Breast epithelium (tissue), 4 donors: Measurements from ENCODE around the gene ITPR3. TPM values are rescaled to one million over a fixed set of nuclear protein-coding genes. Genes with fewer than 3 reads are reported as not detected.
"Not testable (repeated sequence)": the region's sequence is repeated elsewhere in the genome, so short reads cannot be mapped to it uniquely, and the experiment has no call there.

Source experiments
- DNase-seq, 2 donors: peaks; one replicate each; pipeline ENCODE4 v3.0.0-alpha.2; 2019; ENCODE audit warnings: low spot score in 2 of 2
- H3K27ac ChIP-seq, 2 donors: fragments of 200-600 bp; sonication (generic) in 1 of 2; one replicate each; pipeline ENCODE4 v1.5.1; 2016 to 2019; ENCODE audit warnings: mild to moderate bottlenecking in 1 of 2
- H3K27me3 ChIP-seq, 2 donors: fragments of 200-600 bp; sonication (generic) in 1 of 2; one replicate each; pipeline versions ENCODE4 v1.5.1 to v1.6.0; 2017 to 2019; ENCODE audit warnings: control low read depth in 1 of 2, mild to moderate bottlenecking in 1 of 2
- H3K36me3 ChIP-seq: fragments of 200-600 bp; one replicate; pipeline ENCODE4 v1.5.1; 2019
- H3K4me1 ChIP-seq, 2 donors: fragments of 200-600 bp; sonication (generic); one replicate each; pipeline ENCODE4 v1.5.1; 2016 to 2019; ENCODE audit warnings: control low read depth in 1 of 2
- H3K4me3 ChIP-seq, 3 donors: fragments of 200-600 bp; sonication (generic); 1 replicate in 2 of 3; 2 replicates in 1 of 3; pipeline ENCODE4 v1.5.1; 2016 to 2019; ENCODE audit warnings: mild to moderate bottlenecking in 3 of 3, moderate library complexity in 2 of 3
- H3K9me3 ChIP-seq, 2 donors: fragments of 200-600 bp; sonication (generic) in 1 of 2; one replicate each; pipeline ENCODE4 v1.5.1; 2016 to 2019; ENCODE audit warnings: control low read depth in 1 of 2
- POLR2A ChIP-seq: fragments of 450-650 bp; IDR thresholded peaks from one replicate; pipeline ENCODE4 v1.6.1; 2016; ENCODE audit warnings: antibody characterized with exemption, mild to moderate bottlenecking, moderate library complexity
- POLR2AphosphoS5 ChIP-seq, 3 donors: sonication (generic); formaldehyde crosslinking; IDR thresholded peaks; one replicate each; pipeline ENCODE4 v1.6.1; 2017; ENCODE audit warnings: antibody characterized with exemption in 3 of 3
- intact Hi-C: fragments of 100-400 bp; cut with DNase I; formaldehyde crosslinking; loops from one replicate; pipeline ENCODE4 v1.15.1; 2023; ENCODE audit warnings: low total_unique reads
- total RNA-seq, 3 donors: library from RNA; depleted of rRNA; stranded (reverse); fragments of >200 nt; gene quantifications; one replicate each; pipeline ENCODE4 v1.1.0, GENCODE V29; 2016
- TF ChIP-seq, protein P1 (sequence below), 3 donors: fragments of 450-650 bp; IDR thresholded peaks; one replicate each; pipeline ENCODE4 v1.5.1; 2016 to 2017; ENCODE audit warnings: antibody characterized with exemption in 3 of 3, mild to moderate bottlenecking in 3 of 3, moderate library complexity in 3 of 3

Gene ITPR3
- total RNA-seq, 3 donors from 2014 or later = 18.4 to 40.0 (median 27.7) TPM

DNA sequence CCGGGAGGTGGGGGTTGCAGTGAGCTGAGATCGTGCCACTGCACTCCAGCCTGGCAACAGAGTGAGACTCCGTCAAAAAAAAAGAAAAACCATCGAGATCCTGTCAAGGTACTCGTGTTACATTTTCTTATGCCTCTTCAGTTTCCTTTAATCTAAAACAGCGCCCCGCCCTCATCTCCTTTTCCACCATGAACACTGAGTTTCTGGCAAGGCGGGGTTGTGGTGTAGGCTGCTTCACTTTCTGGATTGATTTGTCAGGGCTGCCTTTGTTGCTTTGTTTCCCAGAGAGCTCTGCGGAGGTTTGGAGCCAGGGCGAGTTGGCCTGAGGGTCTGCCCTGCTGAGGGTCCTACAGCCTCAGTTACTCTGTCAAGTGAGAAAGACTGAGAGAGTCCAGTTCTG is 8.9 kb downstream of the ITPR3 start:
- no peak overlapping the region for H3K27ac ChIP-seq
- no peaks in the 10 kb centered on the region for H3K9me3 ChIP-seq
- no peak for DNase-seq

DNA sequence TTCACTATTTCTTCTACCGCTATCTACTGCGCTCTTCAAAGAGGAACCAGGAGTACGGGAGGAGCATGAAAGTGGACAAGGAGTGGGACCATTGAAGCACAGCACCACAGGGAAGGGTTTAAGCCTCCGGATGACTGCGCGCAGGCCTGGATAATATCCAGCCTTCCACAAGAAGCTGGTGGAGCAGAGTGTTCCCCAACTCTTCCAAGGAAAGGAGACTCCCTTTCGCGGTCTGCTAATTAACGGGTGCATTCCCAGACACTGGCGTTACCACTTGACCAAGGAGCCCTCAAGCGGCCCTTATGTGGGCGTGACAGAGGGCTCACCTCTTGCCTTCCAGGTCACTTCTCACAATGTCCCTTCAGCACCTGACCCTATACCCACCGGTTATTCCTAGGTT is 10.4 kb downstream of the ITPR3 start:
- H3K4me1 ChIP-seq, DNase-seq, H3K27ac ChIP-seq, H3K27me3 ChIP-seq, H3K9me3 ChIP-seq, H3K36me3 ChIP-seq, H3K4me3 ChIP-seq, intact Hi-C loops: not testable (repeated sequence)

More for the DNA sequence above, 8.9 kb downstream of the ITPR3 start:
- H3K27me3 ChIP-seq = no peaks in the 10 kb centered on the region
- no peak overlapping the region for H3K4me3 ChIP-seq
- TF ChIP-seq POLR2A = no peak
- TF ChIP-seq, protein P1, sequence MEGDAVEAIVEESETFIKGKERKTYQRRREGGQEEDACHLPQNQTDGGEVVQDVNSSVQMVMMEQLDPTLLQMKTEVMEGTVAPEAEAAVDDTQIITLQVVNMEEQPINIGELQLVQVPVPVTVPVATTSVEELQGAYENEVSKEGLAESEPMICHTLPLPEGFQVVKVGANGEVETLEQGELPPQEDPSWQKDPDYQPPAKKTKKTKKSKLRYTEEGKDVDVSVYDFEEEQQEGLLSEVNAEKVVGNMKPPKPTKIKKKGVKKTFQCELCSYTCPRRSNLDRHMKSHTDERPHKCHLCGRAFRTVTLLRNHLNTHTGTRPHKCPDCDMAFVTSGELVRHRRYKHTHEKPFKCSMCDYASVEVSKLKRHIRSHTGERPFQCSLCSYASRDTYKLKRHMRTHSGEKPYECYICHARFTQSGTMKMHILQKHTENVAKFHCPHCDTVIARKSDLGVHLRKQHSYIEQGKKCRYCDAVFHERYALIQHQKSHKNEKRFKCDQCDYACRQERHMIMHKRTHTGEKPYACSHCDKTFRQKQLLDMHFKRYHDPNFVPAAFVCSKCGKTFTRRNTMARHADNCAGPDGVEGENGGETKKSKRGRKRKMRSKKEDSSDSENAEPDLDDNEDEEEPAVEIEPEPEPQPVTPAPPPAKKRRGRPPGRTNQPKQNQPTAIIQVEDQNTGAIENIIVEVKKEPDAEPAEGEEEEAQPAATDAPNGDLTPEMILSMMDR (IDR thresholded peaks at IDR 0.05) = no peak
- TF ChIP-seq POLR2AphosphoS5 (IDR thresholded peaks at IDR 0.05) = no peak
- peaks cover 4 to 6% of the 10 kb centered on the region in 2 donors for H3K4me1 ChIP-seq
- intact Hi-C loops = no loop called here
- no peaks in the 10 kb centered on the region for H3K36me3 ChIP-seq

DNA sequence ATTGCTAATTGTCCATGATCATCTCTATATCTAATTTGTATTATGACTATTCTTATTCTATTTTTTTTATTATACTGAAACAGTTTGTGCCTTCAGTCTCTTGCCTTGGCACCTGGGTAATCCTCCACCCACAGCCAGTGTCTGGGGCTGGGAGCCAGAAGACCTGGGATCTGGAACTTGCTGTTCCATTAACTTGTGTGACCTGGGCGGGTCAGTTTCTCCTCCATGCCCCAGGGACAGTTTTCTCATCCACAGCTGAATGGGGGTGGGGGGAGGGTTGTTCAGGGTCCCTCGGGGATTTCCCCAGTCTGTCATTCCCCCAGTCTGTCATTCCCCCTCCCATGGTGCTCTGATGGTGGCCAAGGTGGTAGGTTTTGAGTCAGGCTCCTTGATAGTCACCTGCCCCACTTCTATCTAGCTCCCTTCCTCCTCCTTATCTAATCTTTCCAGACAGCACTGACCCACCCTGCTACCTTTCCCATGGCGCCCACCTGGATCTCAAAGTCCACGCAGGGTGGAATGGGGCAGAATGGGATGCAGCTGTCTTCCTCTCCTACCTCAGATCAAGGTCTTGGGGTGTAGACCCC is 10.9 kb downstream of the ITPR3 start:
- Histone ChIP-seq H3K4me3 (no peak overlapping the region), H3K36me3 (no peaks in the 10 kb centered on the region), H3K27ac (peak overlapping the region; percentile 36 to 41), H3K27me3 (no peaks in the 10 kb centered on the region), H3K4me1 (peaks cover 4 to 6% of the 10 kb centered on the region in 2 donors), H3K9me3 (no peaks in the 10 kb centered on the region)
- no peak for TF ChIP-seq POLR2AphosphoS5 (IDR thresholded peaks at IDR 0.05)
- intact Hi-C loops = no loop called here
- no peak for DNase-seq

DNA sequence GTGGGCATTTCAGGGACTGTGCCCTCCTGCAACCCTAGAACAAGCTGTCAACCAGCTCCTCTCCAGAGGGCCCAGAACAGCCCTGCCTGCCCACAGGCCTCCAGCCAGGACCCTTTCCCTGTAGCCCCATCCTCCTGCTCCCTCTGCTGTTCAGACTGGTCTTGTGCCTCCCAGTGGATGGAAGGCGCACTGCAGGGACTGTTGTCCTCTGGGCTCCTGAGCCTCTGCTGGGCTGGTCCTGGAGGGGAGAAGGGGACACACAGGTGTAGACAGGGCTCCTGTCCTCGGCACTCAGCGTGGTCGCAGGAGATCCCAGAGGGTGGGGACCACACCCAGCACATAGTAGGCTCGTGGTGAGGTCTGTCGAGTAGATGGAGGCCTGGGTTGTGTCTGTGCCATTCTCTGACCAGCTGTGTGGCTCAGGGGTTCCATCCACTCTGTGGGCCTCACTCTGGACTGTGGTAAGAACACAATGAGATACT is 11.5 kb downstream of the ITPR3 start:
- peak overlapping the region; percentile 35 to 72 (median 53) for H3K4me3 ChIP-seq
- no peak for TF ChIP-seq POLR2AphosphoS5 (IDR thresholded peaks at IDR 0.05)
- TF ChIP-seq, protein P1 (IDR thresholded peaks at IDR 0.05) = peak; percentile 36 to 50 (median 44)
- intact Hi-C loops = no loop called here
- no peaks in the 10 kb centered on the region for H3K27me3 ChIP-seq
- peak overlapping the region; percentile 41 to 74 for H3K27ac ChIP-seq
- no peaks in the 10 kb centered on the region for H3K9me3 ChIP-seq
- H3K4me1 ChIP-seq = peaks cover 4 to 6% of the 10 kb centered on the region in 2 donors
- DNase-seq = no peak
- no peaks in the 10 kb centered on the region for H3K36me3 ChIP-seq

DNA sequence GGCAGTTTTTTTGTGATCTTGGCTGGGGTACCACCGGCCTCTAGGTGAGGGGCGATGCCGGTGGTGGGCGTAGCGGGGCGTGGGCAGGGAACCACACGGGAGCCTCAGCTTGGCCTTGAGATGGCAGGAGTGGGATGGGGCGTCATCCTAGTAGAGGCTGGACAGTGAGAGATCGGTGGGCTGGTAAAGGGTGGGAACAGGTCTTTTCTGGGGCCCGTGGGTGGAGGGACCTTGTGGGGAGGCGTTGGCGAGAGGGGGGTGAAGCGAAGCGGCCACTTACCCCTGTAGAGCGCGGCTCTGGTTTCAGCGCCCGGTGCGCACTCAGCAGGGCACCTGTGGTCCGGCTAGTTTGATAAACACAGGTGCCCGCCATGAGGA is 12.0 kb downstream of the ITPR3 start:
- no peak for TF ChIP-seq POLR2AphosphoS5 (IDR thresholded peaks at IDR 0.05)
- DNase-seq = no peak
- no peaks in the 10 kb centered on the region for H3K27me3 ChIP-seq
- intact Hi-C loops = no loop called here
- H3K4me1 ChIP-seq = peaks cover 4 to 6% of the 10 kb centered on the region in 2 donors
- peak overlapping the region; percentile 35 to 72 (median 53) for H3K4me3 ChIP-seq
- no peaks in the 10 kb centered on the region for H3K36me3 ChIP-seq
- peak overlapping the region; percentile 41 to 74 for H3K27ac ChIP-seq
- H3K9me3 ChIP-seq = no peaks in the 10 kb centered on the region

DNA sequence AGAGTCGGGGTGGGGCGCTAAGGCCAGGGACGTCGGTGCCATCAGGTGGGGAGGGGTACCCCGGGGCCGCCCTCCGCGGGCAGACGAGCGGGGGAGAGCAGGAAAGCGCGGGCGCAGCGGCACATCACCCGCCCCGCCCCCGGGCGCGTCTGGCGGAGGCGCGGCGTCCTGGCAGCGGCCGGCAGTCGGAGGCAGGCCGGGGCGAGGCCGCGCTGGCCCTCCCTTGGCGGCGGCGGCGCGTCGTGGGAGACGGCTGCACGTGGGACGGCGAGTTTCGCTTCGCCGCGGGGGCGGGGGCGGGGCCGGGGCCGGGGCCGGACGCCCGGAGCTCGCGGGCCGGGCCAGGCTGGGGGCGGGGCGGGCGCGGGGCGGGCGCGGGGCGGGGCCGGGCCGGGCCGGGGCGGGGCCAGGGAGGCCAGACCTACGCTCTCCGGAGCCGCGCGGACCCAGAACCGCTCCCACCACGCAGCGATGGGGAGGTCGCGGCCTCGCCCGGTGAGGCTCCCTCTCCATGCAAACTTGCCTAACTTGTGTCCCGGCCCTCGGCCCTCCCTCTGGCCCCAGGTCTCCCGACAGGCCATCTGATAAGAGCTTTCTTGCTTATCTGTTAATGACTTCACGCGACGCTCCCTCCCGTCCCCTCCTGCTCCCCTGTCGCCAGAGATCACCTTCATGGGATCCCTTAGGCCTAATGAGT is 12.5 kb downstream of the ITPR3 start:
- Histone ChIP-seq H3K4me3 (peak overlapping the region; percentile 35 to 72 (median 53)), H3K27ac (peak overlapping the region; percentile 41 to 74), H3K36me3 (no peaks in the 10 kb centered on the region), H3K9me3 (no peaks in the 10 kb centered on the region), H3K4me1 (peaks cover 4 to 6% of the 10 kb centered on the region in 2 donors), H3K27me3 (no peaks in the 10 kb centered on the region)
- DNase-seq = peak in 1 of 2 donors; percentile 62
- TF ChIP-seq, protein P1 (IDR thresholded peaks at IDR 0.05) = no peak
- TF ChIP-seq POLR2AphosphoS5 (IDR thresholded peaks at IDR 0.05) = no peak
- intact Hi-C loops = no loop called here
